Jurkat, Clone E6-1 (cell line): ENCODE results near the gene ABHD17A. TPM values are rescaled to one million over a fixed set of nuclear protein-coding genes. Genes with fewer than 3 reads are reported as not detected.

ENCODE experiments used
- DNase-seq: peaks from one replicate; pipeline ENCODE4 v3.0.0-alpha.2; 2011; ENCODE audit warnings: low read depth, low spot score
- H3K4me3 ChIP-seq: 2 replicates; pipeline ENCODE4 v1.5.1; 2011; ENCODE audit warnings: mild to moderate bottlenecking, low read length, control low read depth, moderate library complexity
- polyA plus RNA-seq: library from polyadenylated mRNA; unstranded; fragments of >200 nt; gene quantifications from one replicate; pipeline ENCODE4 v1.2.1, GENCODE V29; 2012; ENCODE audit warnings: missing spikeins; ENCODE audit not compliant: insufficient read length, insufficient read depth

Gene ABHD17A
- 78.0 TPM for polyA plus RNA-seq

DNA sequence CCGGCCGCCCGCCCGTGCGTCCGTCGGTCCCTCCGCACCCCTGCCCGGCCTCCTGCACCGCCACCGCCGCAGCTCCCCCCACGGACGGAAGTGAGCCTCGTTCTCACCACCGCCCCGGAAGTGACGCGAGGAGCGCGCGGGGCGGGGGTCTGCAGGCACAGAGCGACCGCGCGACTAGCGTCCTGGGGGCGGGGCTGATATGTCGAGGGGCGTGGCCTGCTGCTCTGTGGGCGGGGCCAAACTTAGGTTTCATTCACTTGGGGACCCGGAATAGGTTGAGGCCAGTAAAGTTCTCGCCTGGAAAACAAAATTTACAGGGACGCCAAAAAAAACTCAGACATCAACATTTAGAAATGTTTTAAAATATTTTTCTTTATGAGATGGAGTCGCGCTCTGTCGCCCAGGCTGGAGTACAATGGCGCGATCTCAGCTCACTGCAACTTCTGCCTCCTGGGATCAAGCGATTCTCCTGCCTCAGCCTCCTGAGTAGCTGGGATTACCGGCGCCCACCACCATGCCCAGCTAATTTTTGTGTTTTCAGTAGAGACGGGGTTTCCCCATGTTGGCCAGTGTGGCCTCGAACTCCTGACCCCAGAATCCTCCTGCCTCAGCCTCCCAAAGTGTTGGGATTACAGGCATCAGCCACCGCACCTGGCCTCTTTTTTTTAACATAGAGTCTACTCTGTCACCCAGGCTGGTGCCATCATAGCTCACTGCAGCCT lies at the start of gene ABHD17A:
Gene ABHD17A, minus strand, starts transcription at position 99 of the 722 bp plus-strand sequence. CDS start 3,930 bp downstream, outside the sequence.
- peak within 1 kb of the TSS; percentile 91 for H3K4me3 ChIP-seq
- peak; percentile 89 for DNase-seq

DNA sequence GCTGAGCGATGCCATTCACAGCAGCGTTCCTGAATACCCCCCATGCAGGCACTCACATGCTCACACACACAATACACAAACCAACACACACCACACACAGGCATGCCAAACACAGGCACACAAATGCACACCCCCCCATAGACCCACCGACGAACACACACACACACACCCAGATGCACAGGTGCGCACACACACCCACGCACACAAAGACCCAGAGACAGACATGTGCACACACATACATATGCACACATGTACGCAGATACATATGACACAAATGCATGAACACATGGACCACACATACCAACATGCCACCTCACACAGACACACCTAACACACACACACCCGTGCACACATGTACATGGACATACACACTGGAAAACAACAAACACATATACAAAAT lies 48.6 kb upstream of the ABHD17A start:
- no peak for DNase-seq
- no peak overlapping the region for H3K4me3 ChIP-seq

DNA sequence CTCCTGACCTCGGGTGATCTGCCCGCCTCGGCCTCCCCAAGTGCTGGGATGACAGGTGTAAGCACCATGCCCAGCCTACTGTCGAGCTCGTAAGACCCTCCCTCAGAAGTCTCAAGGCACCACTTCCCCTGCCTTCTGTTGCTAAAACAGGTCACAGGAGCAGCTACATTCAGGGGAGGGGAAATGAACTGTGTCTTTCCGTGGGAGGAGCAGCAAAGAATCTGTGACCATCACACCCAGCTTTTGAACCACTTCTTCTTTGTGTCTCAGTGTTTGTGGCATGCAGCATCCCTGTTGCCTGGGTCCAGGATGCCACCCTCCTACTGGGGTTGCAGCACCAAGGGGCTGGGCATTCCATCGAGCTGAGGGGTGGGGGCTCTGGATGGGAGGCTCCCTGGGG lies 47.9 kb upstream of the ABHD17A start:
- H3K4me3 ChIP-seq = no peak overlapping the region
- no peak for DNase-seq

DNA sequence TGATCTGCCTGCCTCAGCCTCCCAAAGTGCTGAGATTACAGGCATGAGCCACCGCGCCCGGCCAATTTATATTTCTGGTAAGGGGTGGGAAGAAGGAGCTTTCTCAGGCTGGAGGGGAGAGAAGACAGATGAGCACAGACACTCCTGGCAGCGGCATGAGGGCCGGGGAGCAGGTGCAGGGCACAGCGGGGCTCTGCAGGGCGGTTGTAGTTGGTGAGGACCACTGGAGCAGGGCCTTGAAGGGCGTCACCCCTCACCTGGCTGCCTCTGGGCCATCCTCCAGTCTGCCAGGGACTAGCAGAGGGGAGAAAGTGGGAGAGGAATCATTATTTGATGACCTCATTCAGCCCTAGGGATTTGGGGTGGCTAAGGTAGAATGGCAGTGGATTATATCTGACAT lies 47.1 kb upstream of the ABHD17A start:
- DNase-seq = no peak
- no peak overlapping the region for H3K4me3 ChIP-seq

DNA sequence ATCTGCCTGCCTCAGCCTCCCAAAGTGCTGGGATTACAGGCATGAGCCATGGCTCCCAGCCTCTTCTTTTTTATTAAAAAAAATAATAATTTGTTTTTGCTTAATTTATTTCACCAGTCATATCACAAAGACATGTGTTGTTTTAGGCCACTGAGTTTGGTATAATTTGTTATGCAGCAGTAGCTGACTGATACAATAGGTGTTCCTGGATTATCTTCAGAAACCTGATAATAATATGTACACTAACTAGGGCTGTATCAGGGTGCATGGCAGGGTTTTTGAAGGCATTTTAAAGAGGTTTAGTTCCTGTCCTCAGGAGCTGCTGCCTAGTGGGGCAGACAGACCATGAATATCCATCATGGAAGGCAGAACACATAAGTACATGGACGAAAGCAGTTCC lies 46.1 kb upstream of the ABHD17A start:
- DNase-seq = no peak
- H3K4me3 ChIP-seq = no peak overlapping the region

DNA sequence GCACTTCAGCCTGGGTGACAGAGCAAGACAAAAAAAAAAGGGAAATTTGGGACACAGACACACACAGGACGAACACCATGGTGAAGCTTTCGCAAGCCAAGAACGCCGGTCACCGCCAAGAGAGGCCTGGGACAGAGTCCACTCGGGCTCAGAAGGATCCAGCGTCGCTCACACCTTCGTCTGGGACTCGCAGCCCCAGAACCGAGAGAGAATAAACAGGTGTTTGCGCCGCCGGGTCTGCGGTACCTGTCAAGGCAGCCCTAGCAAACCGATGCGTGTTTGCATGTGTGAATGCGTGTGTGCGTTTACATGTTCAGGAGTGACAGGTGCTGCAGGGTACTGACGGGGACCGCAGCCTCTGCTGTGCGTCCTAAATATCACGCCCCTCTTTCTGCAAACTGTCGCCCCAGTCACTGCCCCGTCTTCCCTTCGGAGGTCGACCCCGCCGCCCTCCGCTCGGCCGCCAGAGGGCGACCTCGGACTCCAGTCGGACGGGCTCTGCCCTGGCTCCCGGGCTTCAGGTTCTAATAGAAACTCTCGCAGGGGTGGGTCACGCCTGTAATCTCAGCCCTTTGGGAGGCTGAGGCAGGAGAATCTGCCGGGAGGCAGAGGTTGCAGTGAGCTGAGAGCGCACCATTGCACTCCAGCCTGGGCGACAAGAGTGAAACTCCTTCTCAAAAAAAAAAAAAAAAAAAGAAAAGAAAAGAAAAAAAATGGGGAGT lies 43.9 kb upstream of the ABHD17A start:
- peak; percentile 57 for DNase-seq
- H3K4me3 ChIP-seq = peak overlapping the region; percentile 33

DNA sequence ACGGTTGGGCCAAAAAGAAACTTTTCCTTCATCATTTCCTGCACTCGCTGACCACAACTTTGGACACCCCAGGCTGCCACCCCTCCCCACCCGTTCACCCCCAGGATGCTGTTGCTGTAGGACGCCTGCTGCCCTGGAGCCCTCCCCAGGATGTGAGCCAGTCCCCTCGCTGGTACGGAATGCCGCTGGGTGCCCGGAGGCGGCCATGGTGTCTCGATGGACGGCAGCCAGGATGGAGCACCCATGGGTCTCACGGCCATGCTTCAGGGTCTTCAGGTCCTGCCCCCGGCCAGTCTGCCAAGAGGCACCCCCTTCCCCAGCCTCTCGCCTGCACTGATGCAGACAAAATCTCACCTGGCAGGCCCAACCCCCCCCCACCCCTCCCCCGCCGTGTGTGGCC lies 40.2 kb upstream of the ABHD17A start:
- no peak for DNase-seq
- no peak overlapping the region for H3K4me3 ChIP-seq

DNA sequence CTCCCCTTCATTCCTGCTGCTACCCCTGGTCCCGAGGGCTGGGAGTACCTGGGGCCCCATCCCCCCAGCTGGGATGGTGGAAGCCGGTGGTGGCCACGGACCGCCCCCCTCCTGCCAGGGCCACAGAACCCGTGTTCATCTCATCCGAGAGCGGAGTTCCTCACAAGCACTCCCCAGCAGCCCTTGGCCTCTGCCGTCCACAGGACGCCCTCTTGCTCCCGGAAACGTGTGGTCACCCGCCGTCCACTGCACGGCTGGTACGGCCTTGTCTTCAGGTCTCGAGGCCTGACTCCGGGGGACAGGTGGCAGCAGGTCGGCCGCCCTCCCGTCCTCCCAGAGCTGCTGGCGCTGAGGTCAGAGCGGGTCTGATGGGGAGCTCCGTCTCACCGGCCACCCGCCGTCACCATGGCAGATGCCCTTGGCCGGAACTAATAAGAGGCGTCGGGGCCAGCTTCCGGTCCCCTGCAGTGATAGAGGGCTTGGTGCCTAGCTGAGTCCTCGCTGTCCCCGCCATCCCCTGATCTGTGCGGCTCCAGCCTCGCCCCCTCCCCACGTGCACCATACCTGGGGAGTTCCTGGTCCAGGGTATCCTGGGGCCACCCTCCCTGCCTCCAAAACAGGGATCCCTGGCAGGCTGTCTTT lies 39.1 kb upstream of the ABHD17A start:
- DNase-seq = no peak
- no peak overlapping the region for H3K4me3 ChIP-seq

DNA sequence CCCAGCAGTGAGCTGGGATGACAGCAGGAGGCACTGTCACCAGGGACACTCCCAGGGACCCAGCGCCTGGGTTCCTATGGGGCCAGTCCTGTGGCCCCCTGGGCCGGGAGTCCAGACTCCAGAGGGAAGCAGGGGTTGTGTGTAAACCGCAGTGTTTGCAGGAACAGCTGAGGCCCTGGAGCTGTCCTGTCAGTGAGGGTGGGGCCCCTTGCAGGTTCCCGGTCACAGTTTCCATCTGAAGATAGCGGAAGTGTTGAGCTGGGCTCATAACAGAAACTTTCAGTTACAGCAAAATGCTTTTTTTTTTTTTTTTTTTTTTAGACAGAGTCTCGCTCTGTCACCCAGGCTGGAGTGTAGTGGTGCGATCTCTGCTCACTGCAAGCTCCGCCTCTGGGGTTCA lies 38.0 kb upstream of the ABHD17A start:
- H3K4me3 ChIP-seq = no peak overlapping the region
- no peak for DNase-seq

DNA sequence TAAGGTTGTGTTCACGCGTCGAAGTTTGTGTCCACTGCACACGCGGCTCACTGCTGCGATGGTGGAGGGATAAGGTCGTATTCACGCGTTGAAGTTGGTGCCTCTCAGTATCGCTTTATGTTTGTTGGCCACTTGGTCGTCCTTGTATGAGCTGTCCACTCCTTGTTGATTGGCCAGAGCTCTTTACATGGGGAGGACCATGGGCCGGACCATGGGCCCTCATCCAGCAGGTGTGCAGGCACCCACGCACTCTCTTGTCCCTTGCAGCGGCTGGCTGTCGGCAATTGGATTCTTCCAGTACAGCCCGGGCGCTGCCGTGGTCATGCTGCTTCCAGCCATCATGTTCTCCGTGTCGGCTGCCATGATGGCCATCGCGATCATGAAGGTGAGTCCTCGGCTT lies 37.5 kb upstream of the ABHD17A start:
- no peak overlapping the region for H3K4me3 ChIP-seq
- no peak for DNase-seq

DNA sequence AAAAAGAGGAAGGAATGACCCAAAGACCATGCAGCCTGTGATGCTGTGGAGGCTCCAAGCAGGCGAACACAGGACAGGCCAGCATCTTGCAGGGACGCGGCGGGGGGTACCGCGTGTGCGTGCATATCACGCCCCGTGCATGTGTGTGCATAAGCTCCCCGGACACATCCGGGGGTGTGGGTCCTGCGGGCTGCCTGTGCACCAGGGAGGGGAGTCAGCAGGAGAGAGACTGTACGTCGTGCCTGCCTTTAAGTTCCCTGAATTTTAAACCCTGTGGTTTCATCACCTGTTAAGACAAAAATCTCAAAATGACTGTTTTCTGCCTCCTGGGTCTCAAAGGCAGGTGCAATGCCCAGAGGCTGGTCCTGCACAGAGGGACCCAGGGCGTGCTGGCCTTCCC lies 36.5 kb upstream of the ABHD17A start:
- H3K4me3 ChIP-seq = no peak overlapping the region

DNA sequence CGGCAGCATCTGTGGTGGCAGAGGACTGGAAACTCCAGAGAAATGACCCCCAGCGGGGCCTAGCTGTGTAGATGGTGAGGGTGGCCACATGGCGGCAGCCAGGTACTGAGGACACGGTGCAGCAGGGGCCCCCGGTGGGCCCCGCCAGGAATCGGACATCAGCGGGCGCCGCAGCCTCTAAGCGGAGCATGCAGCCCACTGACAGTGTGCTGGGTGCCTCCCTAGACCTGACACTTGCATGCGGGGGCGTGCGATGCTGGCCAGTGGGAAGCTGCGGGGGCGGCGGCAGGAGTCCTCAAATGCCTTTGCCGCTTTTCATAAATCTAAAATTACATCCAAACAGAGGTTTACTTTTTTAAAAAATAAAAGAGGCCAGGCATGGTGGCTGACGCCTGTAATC lies 36.0 kb upstream of the ABHD17A start:
- no peak for DNase-seq

More for the DNA sequence above, 36.5 kb upstream of the ABHD17A start:
- no peak for DNase-seq

DNA sequence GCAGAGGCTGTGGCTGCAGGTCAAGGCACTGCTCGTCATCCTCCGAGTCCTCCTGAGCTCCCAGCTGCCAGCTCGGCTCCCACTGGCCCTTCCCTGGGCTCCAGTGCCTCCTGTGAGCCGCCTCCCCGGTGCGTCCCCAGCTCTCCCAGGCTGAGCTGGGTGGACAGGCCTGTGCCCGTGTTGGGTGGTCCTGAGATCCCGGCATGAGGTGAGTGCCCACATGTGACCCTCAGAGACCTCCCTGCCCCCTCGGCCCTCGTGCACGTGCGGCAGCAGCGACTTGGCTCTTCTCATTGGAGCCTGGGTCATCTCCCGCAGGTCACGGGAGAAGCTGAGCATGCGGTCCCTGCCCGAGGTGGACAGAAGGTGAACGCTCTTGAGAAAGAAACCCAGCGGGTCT lies 35.3 kb upstream of the ABHD17A start:
- H3K4me3 ChIP-seq = no peak overlapping the region
- DNase-seq = no peak

More for the DNA sequence above, 36.0 kb upstream of the ABHD17A start:
- H3K4me3 ChIP-seq = no peak overlapping the region

DNA sequence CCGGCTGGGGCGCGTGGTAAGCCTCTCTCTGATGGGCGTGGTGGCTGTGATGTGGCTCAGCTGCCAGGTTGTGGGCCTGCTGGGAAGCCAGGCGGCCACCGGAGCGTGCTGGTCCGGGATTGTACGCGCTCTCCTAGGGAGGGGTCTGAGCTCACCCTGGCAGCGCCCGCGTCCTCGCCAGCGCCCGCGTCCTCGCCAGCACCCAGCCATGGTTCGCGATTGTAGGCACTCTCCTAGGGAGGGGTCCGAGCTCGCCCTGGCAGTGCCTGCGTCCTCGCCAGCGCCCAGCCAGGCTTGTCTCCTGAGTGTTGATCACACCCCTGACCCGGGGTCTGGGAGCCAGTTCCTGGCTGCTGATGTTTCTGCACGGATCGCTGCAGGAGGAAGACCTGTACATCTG lies 33.7 kb upstream of the ABHD17A start:
- no peak for DNase-seq
- no peak overlapping the region for H3K4me3 ChIP-seq

DNA sequence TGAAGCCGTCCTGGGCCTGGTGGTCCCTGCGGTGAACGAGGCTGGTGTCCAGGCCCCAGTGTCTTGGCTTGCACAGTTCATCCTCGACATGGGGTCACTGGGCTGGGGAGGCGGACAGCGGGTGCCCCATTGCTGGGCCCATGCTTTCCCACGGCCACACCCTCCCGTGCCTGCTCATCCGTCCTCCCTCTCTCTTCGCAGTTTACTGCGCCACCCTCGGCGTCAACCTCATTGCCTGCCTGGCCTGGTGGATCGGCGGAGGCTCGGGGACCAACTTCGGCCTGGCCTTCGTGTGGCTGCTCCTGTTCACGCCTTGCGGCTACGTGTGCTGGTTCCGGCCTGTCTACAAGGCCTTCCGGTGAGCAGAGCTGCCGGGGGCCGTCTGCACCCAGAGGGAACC lies 32.6 kb upstream of the ABHD17A start:
- H3K4me3 ChIP-seq = no peak overlapping the region
- DNase-seq = no peak

DNA sequence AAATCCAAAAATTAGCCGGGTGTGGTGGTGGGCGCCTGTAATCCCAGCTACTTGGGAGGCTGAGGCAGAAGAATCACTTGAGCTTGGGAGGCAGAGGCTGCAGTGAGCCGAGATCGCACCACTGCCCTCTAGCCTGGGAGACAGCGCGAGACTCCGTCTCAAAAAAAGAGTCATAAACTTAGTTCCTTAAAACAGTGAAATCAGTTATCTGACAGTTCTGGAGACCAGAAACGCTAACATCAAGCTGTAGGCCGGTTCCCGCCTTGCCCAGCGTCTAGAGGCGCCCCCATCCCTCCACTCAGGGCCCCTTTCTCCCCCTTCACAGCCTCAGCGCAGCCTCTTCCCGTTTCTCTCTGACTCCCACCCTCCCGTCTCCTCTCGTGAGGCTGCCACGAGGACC lies 31.9 kb upstream of the ABHD17A start:
- H3K4me3 ChIP-seq = no peak overlapping the region
- DNase-seq = no peak

DNA sequence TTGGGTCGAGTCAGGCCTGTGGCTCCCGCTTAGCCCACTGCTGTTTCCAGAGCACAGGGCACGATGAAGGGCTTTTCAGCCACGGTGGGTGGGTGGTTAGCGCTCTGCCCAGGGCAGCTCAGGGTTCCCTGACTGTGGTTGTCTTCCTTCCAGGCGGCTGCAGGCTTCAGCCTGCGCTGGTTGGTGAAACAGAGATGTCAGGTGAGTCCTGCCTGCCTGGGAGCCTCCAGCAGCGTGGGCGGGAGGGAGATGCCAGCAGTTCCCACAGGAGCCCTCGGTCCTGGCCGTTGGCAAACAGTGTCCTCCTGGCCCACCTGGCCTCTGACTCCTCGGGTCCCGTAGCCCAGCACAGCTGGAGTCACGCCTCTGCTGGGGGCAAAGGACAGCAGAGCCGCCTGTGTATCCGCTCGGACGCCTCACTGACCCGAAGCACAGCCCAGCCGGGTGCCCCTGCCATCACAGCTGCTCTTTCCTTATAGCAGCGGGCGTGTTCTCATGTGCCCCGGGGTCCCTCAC lies 29.6 kb upstream of the ABHD17A start:
- H3K4me3 ChIP-seq = no peak overlapping the region
- no peak for DNase-seq

DNA sequence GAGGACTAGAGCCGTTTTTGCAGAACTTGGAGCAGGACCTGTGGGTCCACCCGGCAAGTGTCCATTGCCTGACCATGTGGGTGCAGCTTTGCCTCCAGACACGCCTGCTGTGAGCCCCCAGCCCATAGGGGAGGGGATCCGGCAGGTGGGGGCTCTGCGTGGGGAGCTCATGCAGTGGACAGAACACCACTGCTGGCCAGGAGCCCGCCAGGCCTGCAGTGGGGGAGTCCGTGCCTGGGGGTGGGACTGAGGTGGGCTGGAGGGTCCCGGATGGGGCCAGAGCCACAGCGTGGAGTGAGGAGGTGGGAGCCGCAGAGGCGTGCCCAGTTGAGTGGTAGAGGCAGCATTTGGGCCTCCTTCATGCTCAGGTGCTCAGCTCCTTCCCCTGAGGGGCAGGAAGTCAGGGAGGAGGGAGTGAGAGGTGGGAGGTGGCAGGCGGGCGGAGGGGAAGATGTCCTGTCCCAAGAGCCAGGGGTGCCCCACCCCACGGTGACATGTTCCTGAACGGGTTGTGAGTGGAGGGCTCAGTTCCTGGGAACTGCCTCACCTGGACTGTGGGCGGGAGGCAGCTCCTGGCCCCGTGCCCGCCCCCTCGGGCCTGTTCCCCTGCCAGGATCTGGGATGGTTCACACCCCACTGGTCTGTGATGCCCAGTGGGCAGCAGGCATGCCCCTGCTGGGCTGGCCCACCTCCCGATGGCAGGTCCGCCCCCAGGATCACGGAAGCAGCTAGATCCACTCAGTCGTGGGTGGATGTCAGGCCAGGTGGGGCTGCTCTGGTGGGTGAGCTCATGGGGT lies 28.7 kb upstream of the ABHD17A start:
- no peak for DNase-seq

DNA sequence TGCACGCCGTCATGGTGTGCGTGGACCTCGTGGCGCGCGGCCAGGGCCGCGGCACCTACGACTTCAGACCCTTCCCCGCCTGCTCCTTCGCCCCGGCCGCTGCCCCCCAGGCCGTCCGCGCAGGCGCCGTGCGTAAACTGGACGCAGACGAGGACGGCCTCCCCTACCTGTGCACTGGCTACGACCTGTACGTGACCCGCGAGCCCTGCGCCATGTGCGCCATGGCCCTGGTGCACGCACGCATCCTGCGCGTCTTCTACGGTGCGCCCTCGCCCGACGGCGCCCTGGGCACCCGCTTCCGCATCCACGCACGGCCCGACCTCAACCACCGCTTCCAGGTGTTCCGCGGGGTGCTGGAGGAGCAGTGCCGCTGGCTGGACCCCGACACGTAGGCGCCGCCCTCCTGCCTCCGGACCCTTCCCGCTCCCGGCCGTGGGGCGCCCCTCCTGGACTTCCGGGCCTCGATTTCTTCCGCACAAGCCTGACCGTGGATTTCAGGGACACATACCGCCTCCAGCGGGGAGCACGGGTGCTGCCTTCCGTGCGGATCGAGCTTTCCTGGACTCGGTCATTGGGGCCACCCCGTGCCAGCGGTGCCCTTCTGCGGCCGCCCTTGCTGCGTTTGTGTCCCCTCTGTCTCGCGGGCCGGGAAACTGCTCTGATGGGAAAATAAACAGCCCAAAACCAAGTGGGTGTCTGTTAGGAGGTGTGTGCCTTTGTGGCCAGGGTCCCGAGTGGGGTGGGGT lies 27.6 kb upstream of the ABHD17A start:
- no peak for DNase-seq
- H3K4me3 ChIP-seq = no peak overlapping the region

More for the DNA sequence above, 28.7 kb upstream of the ABHD17A start:
- no peak overlapping the region for H3K4me3 ChIP-seq
